ENCODE results near the gene LZTR1.

Gene LZTR1

DNA sequence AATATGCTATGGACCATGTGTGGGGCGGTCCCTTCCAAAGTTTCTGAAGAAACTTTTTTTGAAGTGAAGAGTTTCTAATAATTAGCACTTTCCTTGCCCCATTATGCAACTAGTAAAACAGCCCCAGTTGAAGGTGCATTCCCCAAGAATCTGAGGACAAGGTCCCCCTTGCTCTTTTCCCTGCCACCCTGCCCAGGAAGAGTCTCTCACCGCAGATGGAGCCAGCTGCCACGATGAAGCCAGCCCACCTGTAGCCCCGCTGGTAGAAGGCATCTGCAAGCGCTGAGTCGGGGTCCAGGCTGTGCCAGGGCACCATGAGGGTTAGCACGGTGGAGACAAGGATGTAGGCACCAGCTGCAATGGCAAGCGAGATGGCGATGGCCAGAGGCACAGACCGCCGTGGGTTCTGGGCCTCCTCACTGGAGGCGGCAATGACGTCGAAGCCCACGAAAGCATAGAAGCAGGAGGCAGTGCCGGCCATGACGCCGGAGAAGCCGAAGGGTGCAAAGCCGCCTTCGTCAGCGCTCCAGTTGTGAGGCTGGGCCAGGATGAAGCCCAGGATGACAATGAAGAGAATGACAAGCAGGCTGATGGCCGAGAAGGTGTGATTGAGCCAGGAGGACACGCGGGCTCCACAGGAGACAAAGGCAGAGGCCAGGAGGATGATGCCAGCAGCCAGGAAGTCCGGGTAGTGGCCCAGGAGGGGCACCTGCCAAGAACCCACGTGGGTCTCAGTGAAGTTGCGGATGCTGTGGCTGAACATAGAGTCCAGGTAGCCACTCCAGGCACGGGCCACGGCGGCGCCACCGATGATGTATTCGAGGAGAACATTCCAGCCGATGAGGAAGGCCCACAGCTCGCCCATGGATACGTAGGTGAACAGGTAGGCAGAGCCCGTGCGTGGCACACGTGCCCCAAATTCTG is 48.8 kb downstream of the LZTR1 start:
- TF ChIP-seq, protein P1, sequence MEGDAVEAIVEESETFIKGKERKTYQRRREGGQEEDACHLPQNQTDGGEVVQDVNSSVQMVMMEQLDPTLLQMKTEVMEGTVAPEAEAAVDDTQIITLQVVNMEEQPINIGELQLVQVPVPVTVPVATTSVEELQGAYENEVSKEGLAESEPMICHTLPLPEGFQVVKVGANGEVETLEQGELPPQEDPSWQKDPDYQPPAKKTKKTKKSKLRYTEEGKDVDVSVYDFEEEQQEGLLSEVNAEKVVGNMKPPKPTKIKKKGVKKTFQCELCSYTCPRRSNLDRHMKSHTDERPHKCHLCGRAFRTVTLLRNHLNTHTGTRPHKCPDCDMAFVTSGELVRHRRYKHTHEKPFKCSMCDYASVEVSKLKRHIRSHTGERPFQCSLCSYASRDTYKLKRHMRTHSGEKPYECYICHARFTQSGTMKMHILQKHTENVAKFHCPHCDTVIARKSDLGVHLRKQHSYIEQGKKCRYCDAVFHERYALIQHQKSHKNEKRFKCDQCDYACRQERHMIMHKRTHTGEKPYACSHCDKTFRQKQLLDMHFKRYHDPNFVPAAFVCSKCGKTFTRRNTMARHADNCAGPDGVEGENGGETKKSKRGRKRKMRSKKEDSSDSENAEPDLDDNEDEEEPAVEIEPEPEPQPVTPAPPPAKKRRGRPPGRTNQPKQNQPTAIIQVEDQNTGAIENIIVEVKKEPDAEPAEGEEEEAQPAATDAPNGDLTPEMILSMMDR (IDR thresholded peaks at IDR 0.05; ENCODE audit: low read depth, low read length), result no peak
- DNase-seq (ENCODE audit: extremely low read depth, low read depth), result no peak

DNA sequence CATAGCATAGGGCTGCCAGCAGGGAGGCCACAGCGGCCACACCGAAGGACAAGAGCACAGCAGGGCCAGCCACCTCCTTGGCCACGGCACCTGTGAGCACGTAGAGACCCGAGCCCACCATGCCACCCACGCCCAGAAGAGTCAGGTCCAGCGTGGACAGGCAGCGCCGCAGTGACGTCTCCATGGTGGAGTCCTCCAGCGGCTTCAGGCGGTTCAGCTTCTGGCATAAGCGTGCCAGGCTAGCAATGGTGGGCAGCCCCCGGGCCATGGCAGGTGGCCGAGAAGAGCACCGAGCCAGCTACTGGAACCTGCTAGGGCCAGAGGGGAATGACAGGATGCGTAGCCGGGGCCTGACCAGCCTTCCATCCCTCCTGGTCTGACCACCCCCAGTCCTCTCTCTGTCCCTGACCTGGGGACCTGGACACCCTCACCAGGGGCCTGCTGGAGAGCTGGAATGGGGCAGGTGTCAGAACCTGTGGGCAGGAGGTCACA is 49.5 kb downstream of the LZTR1 start:
- DNase-seq (ENCODE audit: extremely low read depth, low read depth), result no peak
- TF ChIP-seq, protein P1 (IDR thresholded peaks at IDR 0.05; ENCODE audit: low read depth, low read length), result no peak

DNA sequence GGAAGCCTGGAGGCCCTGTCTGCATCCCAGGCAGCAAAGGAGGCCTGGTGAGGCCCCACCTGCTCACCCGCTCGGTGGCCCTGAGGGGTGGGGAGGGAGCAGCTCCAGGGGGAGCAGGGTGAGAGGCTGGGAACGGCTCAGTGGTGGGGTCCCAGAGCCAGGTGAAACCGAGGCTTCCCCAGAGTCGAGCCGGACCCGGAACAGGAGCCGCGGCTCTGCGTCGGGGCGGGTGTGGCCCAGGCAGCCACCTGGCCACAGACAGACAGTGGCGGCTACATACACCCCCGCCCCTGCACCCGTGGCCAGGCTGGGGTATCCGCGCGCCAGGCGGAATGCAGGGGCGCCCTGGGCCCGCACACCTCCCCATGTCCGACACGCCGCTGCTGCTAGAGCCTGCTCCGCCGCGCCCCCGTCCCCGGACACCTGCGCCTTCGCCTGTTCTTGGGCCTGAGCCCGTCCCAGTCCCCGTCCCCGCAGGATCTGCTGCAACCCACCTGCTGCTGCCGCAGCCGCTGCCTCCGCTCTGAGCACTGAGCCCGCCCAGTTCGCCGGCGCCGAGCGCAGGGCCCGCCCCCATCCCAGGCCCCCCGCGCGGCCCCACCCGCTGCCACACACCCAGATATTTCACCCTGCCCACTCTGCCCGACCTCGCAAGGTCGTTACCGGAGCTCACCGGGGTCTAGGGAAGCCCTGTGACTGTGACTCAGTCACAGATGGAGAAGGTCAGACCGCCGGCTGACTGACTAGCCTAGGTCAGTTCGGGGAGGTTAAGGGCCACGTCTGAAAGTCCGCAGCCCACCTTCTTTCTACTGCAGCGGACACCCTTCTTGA is 50.2 kb downstream of the LZTR1 start, which contains the start of gene SLC7A4:
Gene SLC7A4, minus strand, starts transcription at position 525 of the 831 bp plus-strand sequence. CDS start 749 bp downstream, outside the sequence.
- TF ChIP-seq, protein P1 (IDR thresholded peaks at IDR 0.05; ENCODE audit: low read depth, low read length), result no peak

DNA sequence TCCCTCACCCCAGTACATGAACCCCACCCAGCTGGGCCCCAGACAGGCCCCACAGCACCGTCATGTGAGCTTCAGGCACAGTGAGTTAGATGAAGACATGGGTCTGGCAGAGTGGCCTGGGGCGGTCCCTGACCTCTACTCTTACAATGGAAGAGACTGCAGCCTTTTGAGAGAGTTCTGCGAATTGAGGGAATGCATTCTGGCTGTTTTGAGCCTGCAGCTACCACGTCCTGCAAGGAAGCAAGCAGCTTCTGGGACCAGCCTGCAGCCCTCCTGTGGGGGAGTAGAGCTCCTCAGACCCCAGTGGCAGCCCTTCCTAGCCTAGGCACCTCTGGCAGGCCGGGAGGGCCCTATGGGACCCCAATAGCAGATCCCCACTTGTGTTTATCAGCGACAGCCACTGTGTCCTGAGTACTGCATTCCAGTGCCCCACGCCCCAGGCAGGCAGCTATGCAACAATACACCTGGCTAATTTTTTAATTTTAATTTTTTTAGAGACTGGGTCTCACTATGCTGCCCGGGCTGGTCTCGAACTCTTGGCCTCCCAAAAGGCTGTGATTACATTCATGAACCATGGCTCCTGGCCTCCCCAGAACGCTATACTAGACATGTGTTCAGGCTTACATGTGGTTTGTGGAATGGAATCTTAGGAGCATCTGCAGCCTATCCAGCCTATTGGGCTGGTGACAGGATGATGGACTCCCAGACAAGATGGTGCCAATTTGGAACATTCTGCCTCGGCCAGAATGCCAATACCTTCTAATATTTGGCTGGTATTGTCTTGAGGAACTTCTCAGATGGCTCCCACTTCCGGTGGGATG is 51.0 kb downstream of the LZTR1 start:
- TF ChIP-seq, protein P1 (IDR thresholded peaks at IDR 0.05; ENCODE audit: low read depth, low read length), result no peak
- DNase-seq (ENCODE audit: extremely low read depth, low read depth), result no peak

More for the DNA sequence above, 50.2 kb downstream of the LZTR1 start, which contains the start of gene SLC7A4:
- no peak for DNase-seq (ENCODE audit: extremely low read depth, low read depth)

DNA sequence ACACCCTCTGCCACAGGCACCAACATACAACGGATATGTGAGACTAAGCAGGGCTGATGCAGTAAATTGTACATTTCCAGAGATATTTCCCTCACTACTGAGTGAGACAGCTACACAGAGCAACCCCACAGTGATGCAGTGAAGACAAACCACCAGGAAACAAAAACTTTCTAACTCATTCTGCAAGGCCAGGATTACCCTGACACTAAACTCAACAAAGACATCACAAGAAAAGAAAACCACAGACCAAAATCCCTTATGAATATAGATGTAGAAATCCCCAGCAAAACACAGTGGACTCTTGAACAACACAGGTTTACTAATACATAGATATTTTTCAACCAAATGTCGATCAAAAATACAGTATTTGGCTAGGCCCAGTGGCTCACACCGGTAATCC is 51.8 kb downstream of the LZTR1 start:
- DNase-seq (ENCODE audit: extremely low read depth, low read depth), result no peak
- TF ChIP-seq, protein P1 (IDR thresholded peaks at IDR 0.05; ENCODE audit: low read depth, low read length), result no peak

- no peak for DNase-seq (ENCODE audit: extremely low read depth, low read depth)
- TF ChIP-seq, protein P1 (IDR thresholded peaks at IDR 0.05; ENCODE audit: low read depth, low read length), result no peak
These were observed 52.9 kb downstream of the LZTR1 start for GRCh38 chr22:21034989-21035388.

Data from AG09319 (cell line).